Loucy (cell line): ENCODE data around the gene COL23A1.

Experiments used
- CTCF ChIP-seq: fragments of 200-600 bp; sonication (generic); conservative IDR thresholded peaks from 2 replicates; pipeline ENCODE4 v1.5.1; 2014; ENCODE audit warnings: mild to moderate bottlenecking, antibody characterized with exemption, low read length
- EZH2phosphoT487 ChIP-seq: fragments of 200-600 bp; IDR thresholded peaks from 2 replicates; pipeline ENCODE4 v1.6.1; 2018; ENCODE audit warnings: antibody characterized with exemption, mild to moderate bottlenecking, moderate library complexity, borderline replicate concordance

GRCh38 chr5:178193251-178193809 is 396.9 kb downstream of the COL23A1 start:
- TF ChIP-seq CTCF (no peak), EZH2phosphoT487 (no peak)
